ENCODE data around the gene CYBC1.

CYBC1 gene

DNA sequence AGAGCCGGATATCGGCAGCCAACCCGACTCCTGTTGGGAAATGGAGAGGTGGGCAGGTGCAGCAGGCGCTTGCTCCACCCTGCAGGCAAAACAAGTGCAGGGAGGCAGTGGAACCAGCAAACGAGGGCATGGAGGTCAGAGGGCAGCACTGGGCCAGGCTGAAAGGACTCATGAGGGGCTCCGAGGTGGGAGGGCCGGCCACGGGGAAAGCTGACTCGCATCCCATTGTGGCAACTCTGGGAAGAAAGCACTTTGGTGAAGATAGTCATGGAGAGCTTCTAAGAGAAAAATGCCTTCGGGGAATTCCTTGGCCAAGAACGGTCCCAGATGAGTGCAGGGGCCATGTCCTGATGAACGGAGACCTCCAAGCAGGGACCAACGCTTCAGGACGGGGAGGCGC lies 4.4 kb downstream of the CYBC1 start:
- DNase-seq, result no peak

GRCh38 chr17:82445542-82445941 lies 5.0 kb downstream of the CYBC1 start:
- DNase-seq, result peak; percentile 25

DNA sequence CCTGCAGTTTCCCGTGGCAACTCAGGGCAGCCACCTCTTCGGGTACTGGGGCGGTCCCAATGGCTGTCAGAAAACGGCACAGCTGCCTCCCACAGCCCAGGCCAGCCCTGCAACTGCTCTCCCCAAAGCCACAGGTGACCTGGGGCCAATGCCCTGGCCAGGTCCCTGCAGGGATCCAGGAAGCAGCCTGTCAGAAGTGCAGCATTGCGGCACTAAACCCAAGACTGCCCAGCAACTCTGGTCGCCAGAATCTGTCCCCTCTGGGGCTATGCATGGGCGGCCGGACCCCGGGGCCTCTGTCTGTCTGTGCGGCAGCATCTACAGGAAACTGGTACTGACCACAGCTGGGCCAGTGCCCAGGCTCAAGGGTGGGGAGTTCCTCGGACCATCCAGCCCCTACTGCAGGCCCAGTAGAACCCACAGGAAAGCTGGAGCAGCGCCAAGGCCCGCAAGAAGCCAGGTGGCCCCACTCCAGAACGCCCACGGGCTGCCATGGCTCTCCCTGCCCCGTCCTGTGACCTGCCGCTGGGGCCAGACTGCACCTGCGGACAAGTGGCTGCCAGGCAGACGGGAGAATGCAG lies 5.5 kb downstream of the CYBC1 start:
- no peak for DNase-seq

DNA sequence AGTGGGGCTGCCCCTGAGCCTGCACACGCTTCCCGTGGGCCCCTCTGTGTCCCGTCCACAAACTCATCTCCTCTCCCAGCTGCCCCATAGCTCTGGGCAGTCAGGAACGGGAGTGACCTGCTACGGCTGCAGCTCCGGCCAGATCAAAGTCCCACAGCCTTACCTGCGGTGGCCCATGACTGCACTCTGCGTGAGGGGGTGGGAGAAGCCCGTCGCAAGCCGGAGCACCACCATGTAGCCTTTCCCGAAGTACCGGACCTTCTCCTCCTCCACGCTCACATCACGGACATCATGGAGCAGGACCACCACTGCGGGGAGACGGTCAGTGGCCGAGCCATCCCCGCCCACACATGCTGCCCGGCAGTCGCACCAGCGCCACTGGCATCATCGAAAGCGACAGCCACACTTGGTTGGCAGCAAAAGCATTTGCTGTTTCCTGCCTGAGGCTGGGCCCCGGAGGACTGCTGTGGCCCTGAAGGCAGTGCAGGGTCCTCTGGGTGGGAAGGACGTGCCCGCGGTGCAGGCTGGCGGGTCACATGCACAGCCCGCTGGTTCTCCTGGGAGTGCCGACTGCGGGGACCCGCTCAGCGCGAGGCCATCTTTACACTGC lies 6.2 kb downstream of the CYBC1 start:
- no peak for DNase-seq

DNA sequence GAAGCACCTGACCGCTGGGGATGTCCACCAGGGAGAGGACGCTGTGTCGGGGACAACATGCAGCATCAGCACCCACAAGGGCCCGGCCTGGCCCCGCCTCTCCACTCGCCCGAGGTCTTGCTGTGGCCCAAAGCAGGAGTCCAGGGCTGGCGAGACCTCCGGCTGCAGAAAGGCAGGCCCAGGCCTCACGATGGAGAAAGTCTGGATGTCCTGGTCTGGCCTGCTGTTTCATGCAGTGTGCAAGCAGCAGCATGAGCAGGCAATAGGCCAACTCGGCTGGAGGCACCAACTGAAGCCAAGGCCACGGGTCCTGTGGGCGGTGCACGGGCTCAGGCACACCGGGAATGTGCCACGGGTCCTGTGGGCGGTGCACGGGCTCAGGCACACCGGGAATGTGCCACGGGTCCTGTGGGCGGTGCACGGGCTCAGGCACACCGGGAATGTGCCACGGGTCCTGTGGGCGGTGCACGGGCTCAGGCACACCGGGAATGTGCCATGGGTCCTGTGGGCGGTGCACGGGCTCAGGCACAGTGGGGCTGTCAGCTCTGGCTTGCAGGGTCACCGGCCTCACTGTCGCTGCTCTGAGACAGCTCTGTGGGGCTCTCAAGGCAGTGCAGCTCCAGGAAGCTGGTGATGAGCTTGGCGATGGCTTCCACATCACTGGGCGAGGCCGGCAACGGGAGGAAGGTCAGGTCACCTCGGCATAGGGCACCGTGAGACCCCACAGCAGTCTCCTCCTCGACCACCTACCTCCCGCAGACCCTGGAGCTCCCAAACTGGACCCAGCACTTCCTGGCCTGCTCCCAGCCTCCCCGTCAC lies 6.9 kb downstream of the CYBC1 start:
- DNase-seq, result no peak

DNA sequence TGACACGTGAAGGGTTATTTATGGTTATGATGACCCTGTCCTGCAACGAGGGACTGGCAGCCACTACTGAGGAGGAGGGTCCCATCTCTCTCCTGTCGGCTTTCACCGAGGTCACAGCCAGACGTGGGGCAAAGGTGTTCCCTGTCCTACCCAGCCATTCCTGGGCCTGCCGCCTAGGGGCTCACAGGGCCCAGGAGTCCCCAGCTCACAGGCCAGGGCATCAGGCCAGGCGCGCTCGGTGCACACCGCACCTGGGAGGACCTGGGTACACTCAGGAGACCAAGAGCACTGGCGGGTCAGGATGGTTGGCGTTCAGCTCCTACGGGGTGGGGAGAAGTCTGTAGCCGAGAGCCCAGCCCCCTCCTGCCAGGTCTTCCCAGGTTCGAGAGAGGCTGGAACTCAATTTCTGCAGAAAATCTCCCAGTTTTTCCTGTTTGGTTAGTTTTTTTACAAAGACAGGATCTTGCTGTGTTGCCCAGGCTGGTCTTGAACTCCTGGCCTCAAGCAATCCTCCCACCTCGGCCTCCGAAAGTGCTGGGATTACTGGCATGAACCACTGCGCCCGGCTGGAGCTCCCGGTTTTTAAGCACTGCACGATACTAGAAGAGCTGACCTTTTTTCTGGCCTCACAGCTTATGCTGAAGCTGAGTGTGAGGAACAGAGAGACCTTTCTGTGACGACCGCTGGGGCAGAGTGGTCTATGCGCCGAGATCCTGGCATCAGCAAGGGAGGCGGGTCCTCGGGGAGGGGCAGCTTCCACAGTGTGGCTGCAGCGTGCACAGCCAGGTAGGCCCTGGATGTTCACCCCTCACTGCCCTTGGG lies 7.7 kb downstream of the CYBC1 start:
- no peak for DNase-seq

DNA sequence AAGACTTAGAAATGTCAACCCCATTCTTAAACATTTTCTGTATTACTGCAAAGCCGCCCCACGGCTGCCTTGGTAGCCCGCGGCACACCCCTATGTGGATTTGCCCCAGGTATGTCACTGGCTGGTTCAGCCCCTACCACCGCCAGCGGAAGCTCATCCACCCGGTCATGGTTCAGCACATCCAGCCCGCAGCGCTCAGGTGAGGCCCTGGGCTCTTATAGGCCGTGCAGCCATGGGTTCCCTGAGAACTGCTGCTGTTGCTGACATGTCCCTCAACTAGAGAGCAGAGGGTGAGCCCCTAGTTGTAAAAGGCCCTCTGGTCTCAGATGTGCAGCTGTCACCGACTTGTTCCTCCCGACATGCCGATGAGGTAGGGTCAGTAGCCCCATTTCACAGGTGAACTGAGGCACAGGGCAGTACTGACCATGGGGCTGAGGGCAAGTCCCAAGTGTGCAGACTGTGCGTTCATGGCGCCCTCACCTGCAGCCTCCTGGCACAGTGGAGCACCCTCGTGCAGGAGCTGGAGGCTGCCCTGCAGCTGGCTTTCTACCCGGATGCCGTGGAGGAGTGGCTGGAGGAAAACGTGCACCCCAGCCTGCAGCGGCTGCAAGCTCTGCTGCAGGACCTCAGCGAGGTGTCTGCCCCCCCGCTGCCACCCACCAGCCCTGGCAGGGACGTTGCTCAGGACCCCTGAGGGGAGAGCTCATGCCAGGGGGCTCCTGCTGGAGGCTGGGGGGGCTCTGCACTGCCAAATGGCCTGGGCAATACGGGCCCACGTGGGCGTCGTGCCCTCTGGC lies 8.7 kb downstream of the CYBC1 start:
- peak; percentile 24 for DNase-seq

DNA sequence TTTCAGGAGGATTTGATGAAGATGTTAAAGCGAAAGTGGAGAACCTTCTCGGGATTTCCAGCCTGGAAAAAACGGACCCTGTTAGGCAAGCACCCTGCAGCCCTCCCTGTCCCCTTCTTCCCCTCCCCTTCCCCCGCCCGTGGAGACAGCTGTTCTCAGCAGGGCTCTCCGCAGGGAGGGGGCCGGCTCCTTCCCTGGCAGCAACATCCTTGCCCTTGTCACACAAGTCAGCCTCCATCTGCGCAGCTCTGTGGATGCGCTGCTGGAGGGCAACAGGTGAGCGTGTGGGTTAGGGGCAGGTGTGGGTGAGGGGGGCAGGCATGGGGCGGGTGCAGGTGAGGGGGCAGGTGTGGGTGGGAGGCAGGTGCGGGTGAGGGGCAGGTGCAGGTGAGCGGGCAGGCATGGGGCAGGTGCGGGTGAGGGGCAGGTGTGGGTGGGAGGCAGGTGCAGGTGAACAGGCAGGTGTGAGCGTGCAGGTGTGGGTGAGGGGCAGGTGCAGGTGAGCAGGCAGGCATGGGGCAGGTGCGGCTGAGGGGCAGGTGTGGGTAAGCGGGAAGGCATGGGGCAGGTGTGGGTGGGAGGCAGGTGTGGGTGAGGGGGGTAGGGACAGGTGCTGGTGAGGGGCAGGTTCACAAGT lies 9.4 kb downstream of the CYBC1 start:
- DNase-seq, result peak; percentile 29

- peak; percentile 21 for DNase-seq
Observed at GRCh38 chr17:82440469-82440981, 10.0 kb downstream of the CYBC1 start.

GRCh38 chr17:82439829-82440365 lies 10.7 kb downstream of the CYBC1 start:
- peak; percentile 17 for DNase-seq

- no peak for DNase-seq
Observed at GRCh38 chr17:82439194-82439828, 11.2 kb downstream of the CYBC1 start.

DNA sequence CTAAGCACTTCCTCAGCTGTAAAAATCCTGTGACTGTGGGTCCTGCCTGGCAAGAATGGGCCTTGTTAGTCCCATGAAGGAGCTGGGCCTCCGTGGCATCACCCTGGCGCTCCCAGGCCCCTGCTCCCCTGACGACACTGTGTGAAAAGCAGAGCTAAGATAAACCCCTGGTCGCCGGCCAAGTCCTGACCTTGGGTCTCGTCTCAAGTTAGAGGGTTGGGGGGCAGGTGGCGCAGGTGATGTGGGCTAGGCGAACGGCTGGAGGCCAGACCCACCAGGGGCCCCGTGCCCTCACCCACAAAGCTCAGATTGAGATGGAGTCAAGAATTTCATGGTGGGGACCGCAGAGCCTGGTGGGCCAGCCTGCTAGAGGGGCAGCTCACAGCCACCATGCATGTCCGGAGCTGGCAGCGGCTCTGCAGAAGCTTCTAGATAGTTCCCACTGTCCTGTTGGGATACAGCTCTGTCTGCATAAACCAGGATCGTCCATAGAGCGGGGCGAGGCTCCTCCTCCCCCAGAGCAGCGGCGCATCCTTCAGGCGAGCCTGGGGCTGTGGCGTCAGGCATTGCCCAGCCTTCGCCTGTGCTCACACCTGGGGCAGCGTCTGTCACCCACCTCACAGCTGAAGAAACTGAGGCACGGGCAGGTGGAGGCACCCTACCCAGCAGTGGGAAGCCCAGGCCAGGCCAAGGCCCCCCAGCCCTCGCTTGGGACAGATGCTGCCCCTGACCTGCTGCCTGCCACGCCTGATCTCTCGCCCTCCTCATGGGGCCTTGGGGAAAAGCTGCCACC lies 12.0 kb downstream of the CYBC1 start:
- DNase-seq, result no peak

- DNase-seq, result no peak
Observed at GRCh38 chr17:82437325-82437668, 13.3 kb downstream of the CYBC1 start.

GRCh38 chr17:82436601-82437324 lies 13.8 kb downstream of the CYBC1 start:
- no peak for DNase-seq

DNA sequence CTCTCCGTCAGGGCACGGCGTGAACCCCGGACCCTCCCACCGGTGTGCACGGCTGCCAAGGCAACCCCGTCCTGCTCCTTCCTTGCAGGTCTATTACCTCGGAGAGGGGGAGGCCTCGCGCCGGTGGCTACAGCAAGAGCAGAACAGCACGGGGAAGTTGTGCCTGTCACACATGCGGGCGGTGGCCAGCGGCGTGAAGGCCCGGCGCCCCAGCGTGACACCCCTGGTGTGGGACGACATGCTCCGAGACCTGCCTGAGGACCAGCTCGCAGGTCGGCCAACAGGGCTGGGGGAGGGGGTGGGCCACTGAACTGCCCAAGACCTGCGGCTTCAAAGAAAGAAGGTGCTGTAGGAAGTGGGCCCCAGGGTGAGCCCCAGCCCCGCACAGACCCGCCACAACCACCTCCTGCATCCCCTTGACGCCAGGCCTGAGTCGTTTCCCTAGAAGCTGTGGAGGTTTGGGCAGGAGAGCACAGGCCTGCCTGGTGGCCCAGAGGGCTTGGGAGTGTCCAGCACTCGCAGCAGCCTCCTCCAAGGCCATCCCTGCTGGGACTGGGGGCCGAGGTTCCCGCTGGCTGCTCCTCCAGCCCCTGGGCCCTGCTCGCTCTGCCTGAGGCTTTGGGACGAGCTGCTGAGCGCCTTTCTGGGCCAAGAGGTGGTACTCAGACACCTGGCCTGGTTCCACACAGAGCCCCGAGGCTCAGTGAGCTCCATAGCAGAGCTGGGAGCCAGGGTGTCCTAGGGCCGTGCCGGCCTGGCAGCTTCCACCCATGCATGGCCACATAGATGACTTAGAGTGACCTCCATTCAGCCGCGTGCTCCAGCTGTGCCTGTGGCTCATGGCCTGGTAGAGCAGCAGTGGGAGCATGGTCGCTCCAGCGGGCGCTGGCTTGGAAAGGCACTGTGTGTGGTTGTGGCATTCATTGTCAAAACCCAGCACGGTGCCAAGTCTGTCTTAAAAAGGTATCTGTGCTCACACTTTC lies 14.7 kb downstream of the CYBC1 start:
- DNase-seq, result no peak

DNA sequence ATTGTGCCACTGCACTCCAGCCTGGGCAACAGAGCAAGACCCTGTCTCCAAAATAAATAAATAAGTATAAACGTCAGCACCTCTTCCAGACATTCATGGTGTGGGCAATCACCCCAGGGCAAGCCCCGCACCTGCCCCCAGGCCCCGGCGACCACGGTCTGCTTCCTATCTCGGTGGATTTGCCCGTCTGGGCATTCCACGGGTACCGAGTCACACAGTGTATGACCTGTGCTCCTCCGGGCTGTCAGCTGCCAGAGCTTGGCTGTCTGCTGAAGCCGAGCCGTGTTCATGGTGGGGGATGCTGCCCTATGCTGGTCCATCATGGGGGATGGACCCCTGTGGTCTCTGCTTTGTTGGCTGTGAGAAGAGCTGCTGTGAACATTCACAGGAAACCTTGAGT lies 15.4 kb downstream of the CYBC1 start:
- no peak for DNase-seq

- peak; percentile 29 for DNase-seq
Observed at GRCh38 chr17:82434216-82434565, 16.4 kb downstream of the CYBC1 start.

DNA sequence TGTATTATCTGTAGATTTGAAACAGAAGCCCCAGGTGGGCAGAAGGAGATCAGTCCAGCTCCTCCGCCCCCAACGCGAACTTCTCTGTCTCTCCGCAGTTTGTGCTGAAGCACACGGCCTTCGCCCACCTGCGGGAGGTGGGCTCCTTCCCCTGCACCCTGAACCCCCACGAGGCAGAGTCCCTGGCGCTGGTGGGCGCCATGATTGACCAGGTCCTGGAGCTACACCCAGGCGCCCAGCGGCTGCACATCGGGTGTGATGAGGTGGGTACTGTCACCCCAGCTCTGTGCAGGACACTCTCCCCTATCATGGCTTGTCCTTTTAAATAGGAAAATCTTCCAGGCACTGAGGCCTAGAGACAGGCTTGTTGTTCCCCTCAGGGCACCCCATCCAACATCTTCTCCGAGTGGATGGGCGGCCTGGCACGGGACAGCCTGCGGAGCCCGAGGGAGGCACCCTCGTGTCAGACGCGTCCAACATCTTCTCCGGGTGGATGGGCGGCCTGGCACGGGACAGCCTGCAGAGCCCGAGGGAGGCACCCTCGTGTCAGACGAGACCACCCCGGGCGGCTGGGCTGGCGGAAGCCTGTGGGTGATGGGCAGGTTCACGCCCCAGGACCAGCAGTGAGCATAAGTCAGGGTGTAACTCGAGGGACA lies 16.9 kb downstream of the CYBC1 start:
- DNase-seq, result no peak

All from stimulated activated CD4-positive, alpha-beta T cell treated with anti-CD3 and anti-CD28 coated beads, Interleukin-15, amount 100 ng/mL, for 24 hours (primary cell).